ENCODE data around the gene TECR.
"Not testable (repeated sequence)": the region's sequence is repeated elsewhere in the genome, so short reads cannot be mapped to it uniquely, and the experiment has no call there.

Gene TECR

GRCh38 chr19:14613399-14614098, 84.2 kb downstream of the TECR start:
- in situ Hi-C loops (cut with HindIII; ENCODE audit: low pct_ligation_motif_present, low pct_unique_long_range_greater_than_20kb, low sequenced_read_pairs) = not testable (repeated sequence)

GRCh38 chr19:14614099-14614412, 84.7 kb downstream of the TECR start:
- in situ Hi-C loops (cut with HindIII; ENCODE audit: low pct_ligation_motif_present, low pct_unique_long_range_greater_than_20kb, low sequenced_read_pairs) = no loop called here
- DNase-seq = no peak

More at GRCh38 chr19:14613399-14614098, 84.2 kb downstream of the TECR start:
- not testable (repeated sequence) for DNase-seq
